ENCODE measurements around the gene ISCA2. TPM values are rescaled to one million over a fixed set of nuclear protein-coding genes. Genes with fewer than 3 reads are reported as not detected.

Gene ISCA2
- total RNA-seq, 2 donors from 2014 or later: 20.3 to 28.5 TPM

DNA sequence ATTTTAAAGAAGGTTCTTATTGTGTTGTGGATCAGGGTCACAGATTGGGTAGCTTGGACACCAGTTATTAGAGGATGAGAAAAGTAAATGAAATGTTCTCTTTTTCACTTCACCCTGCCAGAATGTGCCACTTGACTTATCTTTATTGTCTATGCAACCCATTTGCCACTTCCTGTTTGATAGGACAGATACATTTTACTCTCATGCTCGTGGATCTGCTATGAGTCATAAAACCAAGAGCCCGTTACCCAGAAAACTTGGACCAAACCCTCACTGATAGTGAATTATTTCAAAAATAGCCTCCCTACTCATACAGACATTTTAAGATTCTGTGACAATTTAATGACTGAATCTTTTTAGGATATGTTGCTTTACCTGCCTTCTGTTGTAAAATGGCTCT is 1.8 kb downstream of the ISCA2 start:
- Mint-ChIP-seq H3K27ac (no peak overlapping the region), H3K4me3 (no peak overlapping the region), H3K27me3 (no peaks in the 10 kb centered on the region), H3K36me3 (ENCODE audit: low read depth) (peaks cover 13% of the 10 kb centered on the region), H3K9me3 (no peaks in the 10 kb centered on the region), H3K4me1 (peaks cover 3% of the 10 kb centered on the region)
- ATAC-seq (replicated peaks): no peak

DNA sequence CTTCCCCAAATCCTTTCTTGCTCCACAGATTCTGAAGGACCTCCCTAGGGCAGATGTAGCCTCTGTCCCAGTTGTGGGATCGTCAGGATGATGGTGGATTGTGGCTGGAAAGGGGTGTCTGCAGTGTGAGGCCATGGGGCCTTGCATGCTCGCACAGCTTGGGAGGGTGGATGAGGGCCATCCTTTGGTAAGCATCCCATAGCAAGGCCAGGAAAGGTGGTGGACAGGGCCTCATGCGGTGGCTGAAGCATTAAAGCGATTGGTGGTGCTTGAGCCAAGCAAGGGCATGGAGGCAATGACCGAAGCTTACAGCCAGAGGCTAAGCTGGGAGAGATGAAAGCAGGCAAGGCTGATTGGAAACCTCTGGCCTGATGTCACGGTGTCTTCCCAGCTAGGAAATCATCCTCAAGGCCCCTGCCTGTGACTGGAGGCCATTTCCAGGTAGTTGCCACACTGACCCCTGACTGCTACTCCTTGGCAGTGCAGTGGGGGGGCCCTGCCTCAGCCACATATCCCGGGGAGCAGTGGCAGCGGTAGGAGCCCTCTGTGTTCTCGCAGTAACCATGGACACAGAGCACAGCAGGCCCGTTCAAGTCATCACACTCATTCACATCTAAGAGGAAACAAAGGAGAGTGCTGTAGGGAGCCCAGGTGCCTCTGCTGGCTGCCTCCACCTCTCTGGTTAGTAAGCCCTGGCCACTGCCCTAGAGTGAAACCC is 7.0 kb downstream of the ISCA2 start:
- no peak for ATAC-seq (replicated peaks)
- Mint-ChIP-seq H3K4me3 (no peak overlapping the region), H3K36me3 (ENCODE audit: low read depth) (peaks cover under 1% of the 10 kb centered on the region), H3K4me1 (no peaks in the 10 kb centered on the region), H3K27ac (no peak overlapping the region), H3K27me3 (no peaks in the 10 kb centered on the region), H3K9me3 (no peaks in the 10 kb centered on the region)

DNA sequence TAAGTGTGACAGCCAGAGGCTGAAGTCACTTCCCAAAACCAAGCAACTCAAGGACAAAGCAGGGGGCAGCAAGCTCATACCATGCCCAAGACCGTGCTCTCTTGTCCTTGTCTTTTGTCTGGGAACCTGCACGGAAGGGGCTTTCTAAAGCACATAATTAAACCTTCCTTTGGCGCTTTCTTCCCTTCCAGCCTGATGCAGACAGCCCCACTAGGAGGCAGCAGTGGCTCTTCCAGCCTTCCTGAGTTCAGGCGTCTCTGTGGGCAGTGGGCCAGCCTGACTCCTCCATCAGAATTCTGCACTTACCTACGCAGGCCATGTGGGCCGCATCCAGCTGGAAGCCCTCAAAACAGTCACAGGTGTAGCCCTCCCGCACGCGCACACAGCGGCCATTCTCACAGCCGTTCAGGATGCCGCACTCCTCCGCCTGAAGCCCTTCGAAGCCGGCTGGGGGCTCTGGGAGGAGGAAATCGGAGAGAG is 7.6 kb downstream of the ISCA2 start:
- no peaks in the 10 kb centered on the region for H3K4me1 Mint-ChIP-seq
- no peak overlapping the region for H3K4me3 Mint-ChIP-seq
- no peak for ATAC-seq (replicated peaks)
- H3K27ac Mint-ChIP-seq: no peak overlapping the region
- no peaks in the 10 kb centered on the region for H3K27me3 Mint-ChIP-seq
- no peaks in the 10 kb centered on the region for H3K36me3 Mint-ChIP-seq (ENCODE audit: low read depth)
- H3K9me3 Mint-ChIP-seq: no peaks in the 10 kb centered on the region

DNA sequence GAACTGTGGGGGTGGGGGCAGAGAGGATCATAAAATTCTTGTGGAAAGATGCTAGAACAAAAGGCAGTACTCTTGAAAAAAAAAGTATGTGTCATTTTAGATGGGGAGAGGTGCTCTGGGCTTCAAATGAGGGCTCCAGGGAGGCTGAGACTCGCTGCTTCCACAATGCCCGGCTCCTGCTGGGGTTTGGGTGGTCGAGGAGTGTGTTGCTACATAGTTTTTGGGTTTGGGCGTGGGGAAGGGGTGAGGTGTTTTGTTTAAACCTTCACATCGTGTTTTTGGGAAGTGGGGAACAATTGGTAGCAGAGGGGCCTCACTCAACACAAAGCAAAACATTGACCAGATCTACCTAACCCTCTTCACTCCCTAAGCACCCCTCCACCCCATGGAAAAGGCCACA is 8.1 kb downstream of the ISCA2 start:
- Mint-ChIP-seq H3K27me3 (no peaks in the 10 kb centered on the region), H3K27ac (no peak overlapping the region), H3K9me3 (no peaks in the 10 kb centered on the region), H3K4me1 (no peaks in the 10 kb centered on the region), H3K36me3 (ENCODE audit: low read depth) (no peaks in the 10 kb centered on the region), H3K4me3 (no peak overlapping the region)
- ATAC-seq (replicated peaks): no peak

DNA sequence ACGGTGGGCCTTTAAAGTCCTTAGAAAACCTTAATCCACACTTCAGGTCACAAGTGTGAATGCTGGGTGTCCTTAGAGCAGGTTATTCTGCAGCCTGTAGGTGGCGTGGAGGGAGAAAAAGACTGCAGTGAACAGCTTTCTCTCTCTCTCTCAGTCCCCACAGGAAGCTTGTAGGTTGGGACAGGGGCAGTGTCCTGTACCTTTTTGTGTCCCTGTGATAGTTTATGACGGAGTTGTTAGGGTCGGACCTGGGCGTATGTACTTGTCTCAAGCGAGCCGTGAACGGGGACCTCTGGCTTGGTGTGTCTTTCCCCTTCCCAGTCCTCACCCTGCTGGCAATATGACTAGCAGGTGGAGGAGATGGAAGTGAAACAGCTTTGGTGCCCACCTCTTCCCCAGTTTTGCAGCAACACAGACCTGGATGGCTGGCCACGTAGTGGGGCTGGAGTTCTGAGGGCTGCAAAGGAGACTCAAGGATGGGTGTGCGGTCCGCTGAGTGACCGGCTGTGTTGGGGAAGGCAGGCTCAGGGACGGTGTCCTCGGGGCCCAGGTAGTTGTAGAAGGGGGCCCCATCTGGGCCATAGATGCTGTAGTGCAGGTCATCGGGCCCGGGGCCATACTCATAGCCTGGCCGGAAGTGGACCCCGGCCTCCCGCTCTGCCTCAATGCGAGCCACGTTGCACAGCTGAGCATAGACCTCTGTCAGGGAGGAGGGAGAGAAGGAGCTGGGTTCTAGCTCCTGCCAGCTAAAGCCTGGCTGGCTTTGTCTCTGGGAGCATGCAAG is 8.9 kb downstream of the ISCA2 start:
- no peaks in the 10 kb centered on the region for H3K36me3 Mint-ChIP-seq (ENCODE audit: low read depth)
- no peaks in the 10 kb centered on the region for H3K9me3 Mint-ChIP-seq
- H3K4me3 Mint-ChIP-seq: no peak overlapping the region
- H3K4me1 Mint-ChIP-seq: no peaks in the 10 kb centered on the region
- no peaks in the 10 kb centered on the region for H3K27me3 Mint-ChIP-seq
- no peak for ATAC-seq (replicated peaks)
- H3K27ac Mint-ChIP-seq: no peak overlapping the region

DNA sequence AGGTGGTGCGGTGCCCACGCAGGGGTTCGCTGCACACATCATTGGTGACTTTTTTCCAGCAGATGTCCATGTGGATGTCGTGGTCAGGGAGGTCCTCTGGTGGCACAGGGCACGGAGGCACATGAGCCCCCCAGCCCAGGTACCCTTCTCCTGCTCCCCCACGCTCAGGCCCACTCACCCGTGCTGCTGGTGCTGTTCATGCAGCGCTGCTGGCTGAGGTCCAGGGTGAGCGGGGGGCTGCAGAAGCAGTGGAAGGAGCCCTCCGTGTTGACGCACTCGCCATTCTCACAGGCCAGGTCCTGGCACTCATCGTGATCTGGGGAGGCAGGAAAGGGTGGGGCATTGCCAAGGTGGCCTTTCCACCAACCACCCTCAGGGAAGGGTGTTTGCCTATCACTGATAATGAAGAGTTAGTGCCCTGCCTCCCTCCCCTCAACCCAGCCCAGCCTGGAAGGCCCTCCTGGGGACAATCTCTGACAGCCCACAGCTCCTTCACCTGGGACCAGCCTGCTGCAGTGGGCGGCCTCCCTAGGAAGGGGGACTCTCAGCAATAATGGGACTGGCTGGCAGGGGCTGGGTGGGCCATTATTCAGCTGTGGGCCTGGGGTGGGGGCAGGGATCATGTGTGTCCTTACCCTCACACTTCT is 9.8 kb downstream of the ISCA2 start:
- ATAC-seq (replicated peaks): no peak
- H3K36me3 Mint-ChIP-seq (ENCODE audit: low read depth): no peaks in the 10 kb centered on the region
- no peaks in the 10 kb centered on the region for H3K9me3 Mint-ChIP-seq
- H3K27ac Mint-ChIP-seq: no peak overlapping the region
- H3K4me1 Mint-ChIP-seq: no peaks in the 10 kb centered on the region
- no peaks in the 10 kb centered on the region for H3K27me3 Mint-ChIP-seq
- H3K4me3 Mint-ChIP-seq: no peak overlapping the region

DNA sequence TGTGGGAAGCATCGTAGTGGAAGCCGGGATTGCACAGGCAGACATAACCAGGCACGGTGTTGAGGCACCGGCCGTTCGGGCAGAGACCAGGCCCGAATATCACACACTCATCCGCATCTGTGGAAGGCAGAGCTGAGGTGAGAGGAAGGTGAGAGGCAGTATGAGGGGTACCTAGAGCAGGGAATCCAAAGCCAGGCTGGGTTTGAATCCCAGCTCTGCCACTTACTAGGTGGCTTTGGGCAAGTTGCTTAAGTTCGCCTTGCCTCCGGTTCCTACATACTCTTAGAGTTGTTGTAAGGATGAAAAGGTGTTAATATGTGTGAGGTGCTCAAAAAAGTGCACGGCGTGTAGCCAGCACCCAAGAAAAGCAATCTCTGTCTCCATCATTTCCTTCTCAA is 10.4 kb downstream of the ISCA2 start:
- Mint-ChIP-seq H3K27ac (no peak overlapping the region), H3K9me3 (no peaks in the 10 kb centered on the region), H3K4me3 (no peak overlapping the region), H3K4me1 (no peaks in the 10 kb centered on the region), H3K36me3 (ENCODE audit: low read depth) (no peaks in the 10 kb centered on the region), H3K27me3 (no peaks in the 10 kb centered on the region)
- ATAC-seq (replicated peaks): no peak

DNA sequence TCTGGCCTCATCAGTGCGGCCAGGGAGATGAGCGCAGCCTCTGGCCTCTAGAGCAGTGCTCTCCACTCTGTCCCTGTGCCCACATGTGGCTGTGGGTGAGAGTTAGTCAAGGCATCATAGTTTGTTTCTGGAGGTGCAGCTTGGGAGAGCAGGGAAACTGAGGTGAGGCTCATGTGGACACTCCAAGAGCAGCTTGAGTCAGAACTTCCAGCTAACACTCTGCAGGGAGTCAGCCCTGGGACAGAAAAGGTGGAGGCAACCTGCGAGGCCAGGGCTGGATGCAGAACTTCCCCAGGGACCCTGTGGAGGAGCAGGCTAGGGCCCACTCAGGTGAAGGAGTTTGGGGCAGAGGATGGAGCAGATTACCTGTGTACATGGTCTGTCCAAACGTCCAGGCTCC is 10.8 kb downstream of the ISCA2 start:
- Mint-ChIP-seq H3K4me1 (no peaks in the 10 kb centered on the region), H3K4me3 (no peak overlapping the region), H3K36me3 (ENCODE audit: low read depth) (no peaks in the 10 kb centered on the region), H3K27ac (no peak overlapping the region), H3K9me3 (no peaks in the 10 kb centered on the region), H3K27me3 (no peaks in the 10 kb centered on the region)
- ATAC-seq (replicated peaks): no peak

DNA sequence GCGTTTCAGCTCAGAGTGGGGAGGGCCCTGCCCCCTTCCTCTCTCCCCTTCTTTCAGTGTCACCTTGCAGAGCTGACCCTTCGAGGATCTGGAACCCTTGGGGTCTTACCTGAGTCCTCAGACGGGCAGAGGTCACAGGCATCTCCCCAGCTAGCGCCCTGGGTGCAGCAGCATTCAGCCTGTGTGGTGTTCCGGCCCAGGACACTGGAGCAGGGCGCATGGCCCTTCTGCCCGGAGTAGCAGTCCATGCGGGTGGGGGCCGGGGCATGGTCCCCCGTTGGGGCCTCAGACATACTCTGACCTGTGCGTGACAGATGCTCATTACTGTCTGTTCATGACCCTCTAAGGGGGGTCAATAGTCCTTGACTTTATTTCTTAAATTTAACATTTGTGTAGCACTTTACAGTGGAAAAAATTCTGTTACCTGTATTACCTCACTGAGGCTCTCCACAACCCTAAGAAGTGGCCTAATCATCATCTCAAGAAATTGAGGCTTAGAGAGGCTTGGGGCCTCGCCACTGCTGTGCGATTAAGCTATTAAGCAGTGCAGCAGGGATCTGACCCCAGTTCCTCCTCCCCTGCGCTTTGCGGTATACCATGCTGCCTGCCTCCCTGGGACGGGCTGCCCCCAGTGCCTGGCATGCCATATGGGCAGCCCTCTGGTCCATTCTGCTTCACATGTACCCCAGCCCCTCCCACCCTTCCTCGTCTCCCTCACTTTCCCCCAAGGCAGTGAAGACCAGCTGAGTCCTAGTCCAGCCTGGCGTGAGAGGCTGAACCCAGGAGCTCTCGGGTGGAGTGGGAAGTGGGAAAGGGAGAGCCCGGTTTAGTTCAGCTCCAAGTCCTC is 11.5 kb downstream of the ISCA2 start:
- Mint-ChIP-seq H3K4me1 (no peaks in the 10 kb centered on the region), H3K27me3 (no peaks in the 10 kb centered on the region), H3K4me3 (no peak overlapping the region), H3K27ac (no peak overlapping the region), H3K9me3 (no peaks in the 10 kb centered on the region), H3K36me3 (ENCODE audit: low read depth) (no peaks in the 10 kb centered on the region)
- no peak for ATAC-seq (replicated peaks)

DNA sequence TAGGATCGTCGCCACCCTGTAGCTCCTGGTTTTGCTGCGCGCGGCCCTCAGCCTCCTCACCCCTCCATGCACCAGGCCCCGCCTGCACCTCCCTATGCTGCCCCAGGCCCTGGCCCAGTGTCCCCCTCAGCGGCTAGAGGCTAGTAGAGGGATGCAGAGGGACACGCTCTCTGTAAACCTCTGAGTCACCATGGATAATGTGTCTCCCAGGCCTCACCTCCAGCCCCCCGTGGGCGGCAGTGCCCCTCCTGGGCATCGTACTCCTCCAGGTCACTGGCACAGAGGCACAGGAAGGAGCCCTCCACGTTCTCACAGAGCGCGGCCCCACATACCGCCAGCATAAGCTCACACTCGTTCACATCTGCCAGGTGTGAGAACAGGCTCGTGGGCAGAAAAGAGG is 12.3 kb downstream of the ISCA2 start:
- H3K4me3 Mint-ChIP-seq: no peak overlapping the region
- H3K9me3 Mint-ChIP-seq: no peaks in the 10 kb centered on the region
- ATAC-seq (replicated peaks): no peak
- no peaks in the 10 kb centered on the region for H3K27me3 Mint-ChIP-seq
- no peaks in the 10 kb centered on the region for H3K36me3 Mint-ChIP-seq (ENCODE audit: low read depth)
- H3K4me1 Mint-ChIP-seq: no peaks in the 10 kb centered on the region
- no peak overlapping the region for H3K27ac Mint-ChIP-seq

DNA sequence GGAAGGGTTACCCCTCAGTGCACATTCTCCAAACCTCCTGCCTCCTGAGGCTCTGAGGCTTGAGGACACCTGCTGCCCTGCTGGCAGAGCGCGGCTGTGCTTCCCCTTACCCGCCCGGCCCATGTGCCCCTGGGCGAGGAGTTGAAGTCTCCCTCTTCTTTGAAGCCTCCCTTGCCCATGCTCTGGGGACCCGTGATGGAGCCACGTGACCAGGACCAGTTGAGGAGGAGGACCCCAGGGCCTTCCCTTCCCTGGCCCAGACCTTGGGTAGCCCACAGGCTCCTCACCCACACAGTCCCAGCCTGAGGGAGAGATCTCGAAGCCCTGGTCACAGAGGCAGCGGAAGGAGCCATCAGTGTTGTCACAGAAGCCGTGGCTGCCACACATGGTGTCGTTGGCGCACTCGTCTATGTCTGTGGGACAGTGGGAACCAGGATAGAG is 12.9 kb downstream of the ISCA2 start:
- Mint-ChIP-seq H3K4me1 (no peaks in the 10 kb centered on the region), H3K27me3 (peaks cover 4% of the 10 kb centered on the region), H3K9me3 (no peaks in the 10 kb centered on the region), H3K36me3 (ENCODE audit: low read depth) (no peaks in the 10 kb centered on the region), H3K27ac (no peak overlapping the region), H3K4me3 (no peak overlapping the region)
- no peak for ATAC-seq (replicated peaks)

DNA sequence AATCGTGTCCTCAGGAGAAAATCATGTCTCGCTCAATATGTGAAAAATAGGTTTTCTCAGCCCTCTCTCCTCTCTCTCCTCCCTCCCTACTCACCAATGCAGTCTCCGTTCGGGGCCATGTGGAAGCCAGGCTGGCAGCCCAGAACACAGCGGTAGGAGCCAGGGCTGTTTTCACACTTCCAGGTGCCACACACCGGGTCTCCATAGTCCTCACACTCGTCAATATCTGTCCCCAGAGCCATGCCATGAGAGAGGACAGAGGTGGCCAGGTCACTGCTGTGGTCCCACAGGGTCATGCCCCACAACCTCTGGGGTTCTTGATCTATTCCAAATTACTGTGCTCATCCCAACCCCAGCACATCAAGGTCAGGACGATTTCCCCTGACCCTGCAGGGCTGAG is 13.5 kb downstream of the ISCA2 start:
- Mint-ChIP-seq H3K36me3 (ENCODE audit: low read depth) (no peaks in the 10 kb centered on the region), H3K9me3 (no peaks in the 10 kb centered on the region), H3K27me3 (peaks cover 4% of the 10 kb centered on the region), H3K27ac (no peak overlapping the region), H3K4me3 (no peak overlapping the region), H3K4me1 (no peaks in the 10 kb centered on the region)
- ATAC-seq (replicated peaks): no peak

DNA sequence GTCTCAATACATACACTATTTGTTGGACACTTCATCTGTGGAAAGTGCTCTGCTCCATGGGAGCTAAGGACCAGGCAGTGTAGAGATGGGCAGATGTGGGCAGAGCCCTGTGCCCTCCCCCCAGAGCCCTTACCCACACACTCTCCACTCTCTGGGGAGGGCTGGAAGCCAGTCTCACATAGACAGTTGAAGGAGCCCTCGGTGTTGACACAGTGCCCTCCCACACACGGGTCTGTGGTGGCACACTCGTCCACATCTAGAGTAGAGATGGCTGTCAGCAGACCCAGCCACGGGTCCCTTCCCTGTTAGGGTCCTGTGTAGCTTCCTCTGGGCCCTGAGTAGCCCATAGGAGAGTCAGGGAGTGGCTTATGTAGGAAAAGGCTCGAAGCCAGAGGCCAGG is 14.3 kb downstream of the ISCA2 start:
- Mint-ChIP-seq H3K36me3 (ENCODE audit: low read depth) (no peaks in the 10 kb centered on the region), H3K9me3 (no peaks in the 10 kb centered on the region), H3K27me3 (peaks cover 7% of the 10 kb centered on the region), H3K4me1 (no peaks in the 10 kb centered on the region), H3K4me3 (no peak overlapping the region), H3K27ac (no peak overlapping the region)
- no peak for ATAC-seq (replicated peaks)

DNA sequence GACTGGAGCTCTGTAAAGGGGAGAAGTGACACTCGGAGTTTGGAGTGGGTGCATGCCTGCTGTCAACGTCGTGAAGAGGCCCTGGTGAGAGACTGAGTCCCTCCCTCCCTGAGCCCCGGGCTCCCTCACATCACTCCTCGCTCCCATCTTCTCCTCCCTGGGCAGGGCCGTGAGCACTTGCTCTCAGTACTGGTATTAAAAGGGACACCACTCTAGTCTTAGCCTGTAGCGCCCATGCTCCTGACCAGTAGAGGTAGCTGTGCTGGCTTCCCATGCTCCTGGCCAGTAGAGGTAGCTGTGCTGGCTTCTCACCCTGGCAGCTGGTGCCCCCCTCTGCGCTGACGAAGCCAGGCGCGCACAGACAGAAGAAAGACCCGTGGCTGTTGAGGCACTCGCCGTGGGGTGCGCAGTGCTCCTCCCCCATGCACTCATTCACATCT is 14.7 kb downstream of the ISCA2 start:
- H3K9me3 Mint-ChIP-seq: no peaks in the 10 kb centered on the region
- no peak overlapping the region for H3K27ac Mint-ChIP-seq
- peaks cover 7% of the 10 kb centered on the region for H3K27me3 Mint-ChIP-seq
- H3K4me3 Mint-ChIP-seq: no peak overlapping the region
- ATAC-seq (replicated peaks): no peak
- H3K4me1 Mint-ChIP-seq: no peaks in the 10 kb centered on the region
- no peaks in the 10 kb centered on the region for H3K36me3 Mint-ChIP-seq (ENCODE audit: low read depth)

Measured in activated T-helper 17 cell treated with anti-CD3 and anti-CD28 coated beads, Interleukin-2, amount 50 U/mL, for 72 hours (primary cell).